Stromal cell of bone marrow (primary cell): ENCODE data around the gene PIP5K1C.

Experiments used
- DNase-seq: peaks from one replicate; pipeline ENCODE4 v3.0.0-alpha.2; 2012; ENCODE audit warnings: low read depth

The PIP5K1C gene

GRCh38 chr19:3625996-3626472 lies 74.2 kb downstream of the PIP5K1C start:
- DNase-seq: no peak

GRCh38 chr19:3623716-3624115 lies 76.6 kb downstream of the PIP5K1C start:
- no peak for DNase-seq

GRCh38 chr19:3622224-3622623 lies 78.0 kb downstream of the PIP5K1C start:
- no peak for DNase-seq

GRCh38 chr19:3621689-3622088 lies 78.6 kb downstream of the PIP5K1C start:
- no peak for DNase-seq

DNA sequence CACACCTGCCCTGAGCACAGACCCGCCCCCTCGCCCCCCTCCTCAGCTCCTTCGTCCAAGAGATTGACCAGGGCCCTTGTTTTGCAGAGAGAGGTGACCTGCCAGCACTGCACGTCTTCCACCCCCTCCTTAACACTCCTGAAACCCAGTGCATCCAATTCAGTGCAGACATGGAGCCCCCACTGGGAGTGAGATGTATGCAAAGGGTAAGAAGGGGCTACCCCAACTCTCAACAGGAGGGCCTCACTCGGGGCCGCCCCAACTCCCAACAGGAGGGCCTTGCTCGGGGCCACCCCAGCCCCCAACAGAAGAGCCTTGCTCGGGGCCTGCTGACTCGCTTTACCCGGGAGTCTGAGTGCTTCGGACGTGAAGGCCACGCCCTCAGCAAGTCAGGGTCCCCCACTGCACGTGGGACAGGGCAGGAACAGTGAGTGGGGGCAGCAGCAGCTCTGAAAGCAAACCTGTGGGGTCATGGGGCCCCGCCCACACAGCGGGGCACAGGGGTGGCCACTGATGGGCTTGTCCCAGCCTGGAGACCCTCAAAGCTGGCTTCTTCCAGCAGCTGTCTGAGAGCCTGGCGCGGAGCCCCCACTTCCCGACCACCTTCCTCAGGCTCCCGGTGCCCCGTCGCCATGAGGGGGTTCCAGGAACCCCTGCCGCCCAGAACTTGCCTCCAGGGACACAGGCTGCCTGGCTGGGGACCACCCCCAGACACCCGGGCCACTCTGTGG lies 79.3 kb downstream of the PIP5K1C start:
- DNase-seq: no peak

GRCh38 chr19:3620145-3620816 lies 80.0 kb downstream of the PIP5K1C start:
- no peak for DNase-seq

DNA sequence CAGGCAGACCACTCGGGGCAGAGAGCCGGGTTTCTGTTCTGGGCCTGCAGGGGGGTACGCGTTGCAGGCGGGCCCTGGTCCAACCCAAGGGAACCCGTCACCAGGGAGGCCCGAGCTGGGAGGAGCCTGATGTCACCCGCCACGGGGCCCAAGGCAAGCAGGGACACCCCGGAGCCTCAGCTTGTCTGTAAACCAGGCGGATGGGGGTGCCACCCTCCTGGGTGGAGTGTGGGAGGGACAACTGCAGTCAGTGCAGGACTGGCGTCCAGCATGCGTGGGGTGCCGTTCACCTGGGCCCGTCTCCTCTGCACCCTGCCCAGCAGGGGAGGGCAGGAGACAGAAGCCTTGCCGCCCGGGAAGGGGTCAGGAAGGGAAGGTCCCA lies 80.6 kb downstream of the PIP5K1C start:
- DNase-seq: no peak

DNA sequence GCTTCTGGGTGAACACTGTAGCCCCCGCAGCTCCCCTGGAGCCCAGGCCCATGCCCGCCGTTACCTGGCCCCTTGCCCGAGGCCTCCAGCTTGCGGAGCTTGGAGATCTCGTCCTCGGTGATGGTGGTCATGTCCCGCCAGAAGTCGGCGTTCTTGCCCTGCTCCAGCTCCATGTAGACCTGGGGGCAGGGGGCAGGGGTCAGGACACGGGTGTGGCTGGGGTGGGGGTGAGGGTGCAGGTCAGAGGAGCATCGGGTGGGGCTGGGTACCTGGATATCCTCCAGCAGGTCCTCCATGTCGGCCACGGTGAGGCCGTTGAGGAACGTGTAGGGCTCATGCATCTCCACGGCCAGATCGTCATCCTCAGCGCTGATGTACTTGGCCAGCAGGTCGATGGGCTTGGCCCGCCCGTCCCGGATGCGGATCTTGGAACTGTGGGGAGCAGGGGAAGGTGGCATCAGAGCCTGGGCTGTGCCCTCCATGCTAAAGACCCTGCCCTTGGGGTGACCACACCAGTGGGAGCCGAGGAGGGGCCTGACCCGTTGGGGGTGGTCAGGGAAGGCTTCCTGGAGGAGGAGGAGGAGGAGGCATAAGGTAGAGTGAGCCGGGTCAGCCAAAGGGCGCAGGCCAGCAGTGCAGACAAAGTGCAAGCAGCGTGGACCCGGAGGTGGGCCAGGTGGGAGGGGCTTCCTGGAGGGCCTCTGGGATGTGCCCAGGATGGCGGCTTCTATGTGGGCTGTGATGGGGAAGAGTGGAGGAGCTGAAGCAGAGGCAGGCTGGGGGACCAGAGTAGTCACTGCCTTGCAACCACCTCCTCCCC lies 81.2 kb downstream of the PIP5K1C start:
- no peak for DNase-seq

GRCh38 chr19:3618144-3618810 lies 82.0 kb downstream of the PIP5K1C start:
- peak; percentile 41 for DNase-seq

DNA sequence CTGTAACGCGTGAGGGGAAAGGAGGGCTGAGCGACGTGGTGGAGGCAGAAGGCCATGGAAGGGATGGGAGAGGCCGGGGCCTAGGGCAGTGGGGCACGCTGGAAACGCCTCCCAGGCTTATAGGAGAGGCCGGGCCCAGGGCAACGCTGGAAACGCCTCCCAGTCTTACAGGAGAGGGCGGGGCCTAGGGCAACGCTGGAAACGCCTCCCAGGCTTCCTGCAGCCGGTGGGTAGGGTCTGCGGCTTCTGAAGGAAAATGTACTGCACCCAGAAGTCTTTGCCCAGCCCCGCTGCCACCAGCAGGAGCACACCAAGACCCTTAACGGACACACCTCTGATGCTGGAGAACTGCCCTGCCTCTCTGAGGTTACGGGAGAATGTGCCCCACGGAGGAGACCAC lies 82.8 kb downstream of the PIP5K1C start:
- no peak for DNase-seq

DNA sequence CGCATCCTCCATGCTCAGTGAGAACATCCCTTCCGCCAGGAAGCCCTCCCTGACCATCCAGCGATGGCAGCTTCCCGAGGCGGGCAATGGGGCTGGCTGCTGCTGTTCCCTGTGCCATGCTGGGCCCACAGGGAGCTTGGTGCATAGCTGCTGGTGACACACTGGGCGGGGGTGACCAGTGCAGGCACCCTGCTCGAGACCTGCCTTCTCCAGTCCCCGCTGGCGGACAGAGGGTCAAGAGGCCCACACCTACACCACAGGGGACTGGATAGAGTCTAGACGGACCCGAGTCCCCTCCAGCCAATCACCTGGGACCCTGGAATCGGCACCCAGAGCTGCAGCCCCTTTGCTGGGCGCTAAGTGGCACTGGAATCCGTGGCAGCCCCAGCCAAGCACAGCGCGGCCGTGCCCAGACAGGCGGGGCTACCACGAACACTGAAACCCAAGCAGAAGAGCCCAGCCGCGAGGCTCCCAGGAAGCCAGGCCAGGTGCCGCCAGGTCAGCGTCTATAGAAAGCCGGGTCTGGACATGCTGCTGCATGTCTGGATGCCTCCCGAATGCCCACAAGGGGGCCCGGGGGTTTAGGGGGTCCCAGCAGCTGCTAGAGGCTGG lies 84.6 kb downstream of the PIP5K1C start:
- no peak for DNase-seq

- no peak for DNase-seq
Measured at GRCh38 chr19:3614858-3615505, 85.3 kb downstream of the PIP5K1C start.

GRCh38 chr19:3613818-3614661 lies 86.2 kb downstream of the PIP5K1C start:
- no peak for DNase-seq

DNA sequence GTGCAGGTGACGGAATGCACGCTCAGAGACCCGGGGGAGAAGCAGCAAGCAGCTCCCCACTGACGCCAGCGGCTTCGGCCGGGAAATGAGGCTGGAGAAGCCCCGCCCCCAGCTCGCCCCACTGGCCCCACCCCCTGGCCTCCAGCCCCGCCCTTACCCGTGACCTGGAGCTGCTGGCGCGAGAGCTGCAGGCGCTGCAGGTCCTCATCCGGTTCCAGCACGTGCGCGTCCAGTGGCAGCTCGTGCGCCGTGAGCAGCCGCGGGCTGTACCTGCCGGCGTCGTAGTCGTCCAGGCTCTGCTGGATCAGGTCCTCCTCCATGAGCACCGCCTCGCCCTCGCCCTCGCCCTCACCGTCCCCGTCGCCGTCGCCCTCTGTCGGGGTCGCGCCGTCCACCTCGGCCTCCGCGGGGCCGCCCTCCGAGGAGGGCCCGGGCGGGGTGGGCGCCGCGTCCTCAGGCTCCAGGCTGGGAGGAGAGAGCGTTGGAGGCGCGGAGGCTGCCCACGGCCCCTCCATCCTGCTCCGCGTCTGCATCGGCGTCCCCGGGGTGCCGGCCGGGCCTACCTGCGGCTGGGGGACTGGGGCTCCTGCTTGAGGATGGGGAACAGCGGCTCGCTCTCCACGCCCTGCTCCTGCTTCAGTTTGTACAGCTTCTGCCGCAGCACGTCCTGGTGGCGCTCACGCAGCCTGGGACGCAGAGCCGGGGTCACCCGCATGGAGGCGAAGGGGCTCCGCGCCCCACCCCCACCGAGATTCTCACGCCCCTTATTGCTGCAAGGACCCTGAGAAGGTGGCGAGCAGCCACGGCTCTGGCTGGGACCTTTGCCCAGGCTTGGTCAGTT lies 87.1 kb downstream of the PIP5K1C start:
- DNase-seq: no peak

DNA sequence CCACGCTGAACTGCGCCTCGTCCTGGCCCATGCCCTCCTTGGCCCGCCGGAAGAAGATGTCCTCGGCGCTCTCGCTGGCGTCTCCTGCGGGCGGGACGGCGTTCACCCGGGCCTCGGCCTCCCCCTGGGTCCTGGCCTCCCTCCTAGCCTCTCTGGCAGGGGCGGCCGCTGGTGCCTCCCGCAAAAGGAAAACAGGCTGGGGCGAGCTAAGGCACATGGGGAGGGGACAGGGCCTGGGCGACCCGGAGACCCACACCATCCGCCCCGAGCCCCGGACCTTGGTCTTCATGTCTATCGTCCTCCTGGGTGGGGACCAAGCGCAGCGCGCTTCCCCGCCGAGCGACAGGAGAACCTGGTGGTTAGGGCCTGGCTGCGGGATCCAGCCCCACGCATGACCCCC lies 87.9 kb downstream of the PIP5K1C start:
- DNase-seq: no peak

GRCh38 chr19:3611841-3612240 lies 88.4 kb downstream of the PIP5K1C start:
- DNase-seq: no peak

GRCh38 chr19:3610745-3611717 lies 89.2 kb downstream of the PIP5K1C start:
- no peak for DNase-seq
